NCI-H1417 (cell line): ENCODE data around the gene GYPE.
A peak's percentile ranks its signal among the peaks of the same experiment; 100 is the strongest.
"Not testable (repeated sequence)": the region's sequence is repeated elsewhere in the genome, so short reads cannot be mapped to it uniquely, and the experiment has no call there.

Experiments used
- DNase-seq, 3 experiments: peaks; one replicate each; lab custom pipeline; 2025; lab: John Stamatoyannopoulos, UW

Gene GYPE

GRCh38 chr4:143905440-143905839 lies at the start of gene GYPE:
Gene GYPE (minus strand): TSS chr4:143905559. CDS start chr4:143905507, 52 bp downstream.
- not testable (repeated sequence) for DNase-seq

GRCh38 chr4:143951458-143951972 lies 46.2 kb upstream of the GYPE start:
- not testable (repeated sequence) for DNase-seq

DNA sequence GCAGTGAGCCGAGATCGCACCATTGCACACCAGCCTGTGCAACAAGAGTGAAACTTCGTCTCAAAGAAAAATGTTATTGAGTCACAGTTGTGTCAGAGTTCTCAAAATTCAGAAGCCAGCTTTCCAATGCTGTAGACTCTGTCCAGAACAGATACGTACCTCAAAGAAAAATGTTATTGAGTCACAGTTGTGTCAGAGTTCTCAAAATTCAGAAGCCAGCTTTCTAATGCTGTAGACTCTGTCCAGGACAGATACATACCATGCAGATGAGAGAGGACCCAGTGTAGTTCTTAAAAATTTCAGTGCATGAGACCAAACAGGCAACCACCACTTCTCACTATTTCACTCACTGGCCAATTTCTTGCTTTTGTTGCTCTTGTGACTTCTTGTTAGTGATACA lies 45.6 kb upstream of the GYPE start:
- not testable (repeated sequence) for DNase-seq

DNA sequence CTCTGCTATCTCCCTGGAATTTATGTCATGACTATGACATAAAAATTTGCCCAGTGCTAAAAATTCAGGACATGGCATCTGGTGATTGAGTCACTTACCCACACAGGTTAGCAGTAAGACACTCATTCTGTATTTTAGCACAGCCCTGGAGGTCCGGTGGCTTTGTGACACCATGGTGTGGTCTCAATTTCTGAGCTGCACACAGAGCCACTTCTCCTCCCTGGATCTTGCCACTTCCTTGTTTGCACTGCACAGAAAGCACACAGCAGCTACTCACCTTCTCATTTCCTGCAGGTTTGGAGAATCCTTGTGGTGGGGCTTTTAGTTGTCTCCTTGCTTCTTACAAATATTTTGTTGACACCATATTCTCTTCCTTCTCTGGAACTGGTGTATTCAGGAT lies 44.8 kb upstream of the GYPE start:
- DNase-seq = not testable (repeated sequence)

- DNase-seq = not testable (repeated sequence)
Measured at GRCh38 chr4:143947493-143947892, 42.1 kb upstream of the GYPE start.

- not testable (repeated sequence) for DNase-seq
Measured at GRCh38 chr4:143940708-143941107, 35.3 kb upstream of the GYPE start.

GRCh38 chr4:143939528-143939927 lies 34.2 kb upstream of the GYPE start:
- no peak for DNase-seq

GRCh38 chr4:143938890-143939289 lies 33.5 kb upstream of the GYPE start:
- DNase-seq = not testable (repeated sequence)

- DNase-seq = no peak
Measured at GRCh38 chr4:143921181-143921580, 15.8 kb upstream of the GYPE start.

DNA sequence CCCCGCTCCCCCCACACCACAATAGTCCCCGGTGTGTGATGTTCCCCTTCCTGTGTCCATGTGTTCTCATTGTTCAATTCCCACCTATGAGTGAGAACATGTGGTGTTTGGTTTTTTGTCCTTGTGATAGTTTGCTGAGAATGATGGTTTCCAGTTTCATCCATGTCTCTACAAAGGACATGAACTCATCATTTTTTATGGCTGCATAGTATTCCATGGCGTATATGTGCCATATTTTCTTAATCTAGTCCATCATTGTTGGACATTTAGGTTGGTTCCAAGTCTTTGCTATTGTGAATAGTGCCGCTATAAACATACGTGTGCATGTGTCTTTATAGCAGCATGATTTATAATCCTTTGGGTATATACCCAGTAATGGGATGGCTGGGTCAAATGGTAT lies 11.1 kb upstream of the GYPE start:
- not testable (repeated sequence) for DNase-seq

DNA sequence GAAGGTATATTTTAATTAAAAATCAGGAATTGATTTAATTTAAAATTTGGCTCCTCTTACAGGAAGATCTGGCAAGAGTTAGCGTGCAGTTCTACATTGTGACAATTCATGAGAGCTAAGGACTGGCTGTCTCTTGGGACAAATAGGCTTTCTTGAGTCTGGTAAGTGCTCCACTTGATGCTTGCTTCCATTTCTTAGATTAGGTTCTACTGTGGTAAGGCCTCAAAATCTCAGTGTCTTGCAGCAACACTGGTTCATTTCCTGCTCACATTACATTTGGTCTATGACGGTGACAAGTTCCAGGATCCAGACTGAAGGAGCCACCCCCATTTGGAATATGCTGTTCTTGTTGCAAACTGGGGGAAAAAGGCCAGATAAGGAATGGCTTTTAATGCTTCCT lies 7.1 kb upstream of the GYPE start:
- DNase-seq = not testable (repeated sequence)

GRCh38 chr4:143911528-143912417 lies 6.4 kb upstream of the GYPE start:
- not testable (repeated sequence) for DNase-seq

GRCh38 chr4:143910906-143911305 lies 5.5 kb upstream of the GYPE start:
- DNase-seq = not testable (repeated sequence)

- DNase-seq = peak in 1 of 3 experiments; percentile 68
Measured at GRCh38 chr4:143907811-143908210, 2.5 kb upstream of the GYPE start.

DNA sequence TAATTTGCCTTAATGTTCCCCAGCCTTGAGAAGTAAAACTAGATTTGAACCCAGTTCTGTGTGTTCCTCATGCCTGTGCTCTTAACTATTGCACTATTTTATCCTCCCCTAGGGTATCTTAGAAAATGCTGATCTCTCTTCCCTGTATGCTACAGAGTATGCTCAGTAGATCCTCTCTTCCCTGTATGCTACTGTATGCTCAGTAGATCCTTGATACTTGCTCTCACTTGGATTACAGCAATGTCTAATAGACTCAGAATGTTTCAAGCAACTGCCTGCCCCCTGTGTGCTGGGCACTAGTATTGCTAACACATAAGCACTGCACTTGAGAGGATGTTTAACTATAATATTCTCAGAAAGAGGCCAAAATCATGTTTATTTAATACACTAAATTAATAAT lies 928 bp downstream of the GYPE start:
- DNase-seq = not testable (repeated sequence)

DNA sequence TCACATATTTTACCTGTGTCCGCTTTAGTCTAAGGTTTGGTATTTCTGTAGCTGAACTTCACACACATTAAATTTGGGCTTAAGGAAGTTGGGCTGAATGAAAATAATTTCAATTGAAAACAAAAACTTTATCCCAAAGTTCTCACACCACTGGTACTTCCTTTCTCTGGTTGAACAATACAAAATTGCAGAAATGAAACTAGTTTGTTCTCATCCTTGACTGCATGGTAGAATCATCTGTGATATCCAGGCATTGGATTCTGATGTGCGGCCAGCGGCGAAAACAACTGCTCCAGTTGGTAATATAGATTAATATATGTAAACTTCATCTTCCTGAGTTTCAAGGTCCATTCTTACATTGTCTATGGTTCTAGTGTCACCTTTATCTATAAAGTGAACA lies 15.0 kb downstream of the GYPE start:
- not testable (repeated sequence) for DNase-seq

DNA sequence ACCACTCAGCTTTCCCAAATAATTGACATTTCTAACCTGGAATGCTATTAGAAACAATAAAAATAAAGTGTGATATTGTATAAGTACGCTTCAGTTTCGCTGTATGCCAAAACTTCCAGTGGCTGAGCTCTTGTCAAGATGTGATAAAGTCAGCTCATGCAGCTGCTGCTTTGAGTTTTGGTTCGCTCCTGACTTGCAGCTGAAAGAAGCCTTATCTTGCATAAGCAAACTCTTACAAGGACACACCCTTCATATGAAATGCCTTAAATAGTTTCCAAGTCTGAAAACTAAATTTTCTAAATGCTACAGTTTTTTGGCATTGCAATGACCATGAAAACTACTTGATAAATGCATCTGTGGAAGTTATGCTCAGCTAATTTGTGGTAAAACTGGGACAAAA lies 17.2 kb downstream of the GYPE start:
- not testable (repeated sequence) for DNase-seq

GRCh38 chr4:143884965-143885364 lies 20.4 kb downstream of the GYPE start:
- not testable (repeated sequence) for DNase-seq

DNA sequence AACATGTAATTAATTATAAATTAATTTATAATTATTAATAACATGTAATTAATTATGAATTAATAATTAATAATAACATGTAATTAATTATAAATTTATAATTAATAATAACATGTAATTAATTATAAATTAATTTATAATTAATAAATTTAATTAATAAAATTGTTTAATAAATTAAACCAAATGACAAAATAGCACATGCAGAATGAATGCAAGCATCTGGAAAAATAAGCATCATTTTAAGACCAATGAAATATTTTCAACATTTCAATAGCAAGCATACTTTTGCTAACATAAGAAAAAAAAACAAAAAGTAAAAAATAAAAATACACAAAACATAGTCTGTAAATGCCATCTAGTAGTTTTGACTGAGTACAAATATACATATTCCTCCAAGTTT lies 21.8 kb downstream of the GYPE start:
- peak in 1 of 3 experiments; percentile 21 for DNase-seq

DNA sequence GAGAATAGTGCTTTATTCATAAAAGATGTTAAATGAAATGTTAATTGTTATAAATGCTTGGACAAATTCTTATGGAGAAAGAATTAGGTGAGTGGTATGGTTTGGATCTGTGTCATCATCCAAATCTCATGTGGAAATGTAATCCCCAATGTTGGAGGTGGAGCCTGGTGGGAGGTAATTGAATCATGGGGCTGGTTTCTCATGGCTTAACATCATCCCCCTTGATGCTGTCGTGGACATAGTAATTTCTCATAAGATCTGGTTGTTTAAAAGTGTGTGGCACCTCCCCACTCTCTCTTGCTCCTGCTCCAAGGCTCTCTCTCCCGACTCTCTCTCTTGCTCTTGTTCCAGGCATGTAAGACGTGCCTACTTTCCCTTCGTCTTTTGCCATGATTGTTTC lies 22.5 kb downstream of the GYPE start:
- no peak for DNase-seq

DNA sequence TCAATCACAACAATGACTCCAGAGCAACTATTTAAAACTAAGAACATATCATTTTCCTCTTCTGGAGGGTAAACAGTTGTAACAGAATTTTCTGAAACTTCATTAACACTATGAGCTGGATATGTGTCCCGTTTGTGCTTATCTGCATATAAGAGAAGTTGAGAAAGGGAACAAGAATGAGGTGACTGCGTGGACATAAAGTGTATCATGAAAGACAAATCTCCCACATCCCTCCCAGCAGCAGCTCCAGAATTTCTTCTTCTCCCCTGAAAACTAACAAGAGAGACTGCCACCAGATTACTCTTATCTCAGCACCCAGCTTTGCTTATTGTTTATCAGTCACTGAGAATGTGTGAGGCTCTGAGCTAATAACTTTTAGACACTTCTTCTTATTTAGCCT lies 25.8 kb downstream of the GYPE start:
- DNase-seq = not testable (repeated sequence)

DNA sequence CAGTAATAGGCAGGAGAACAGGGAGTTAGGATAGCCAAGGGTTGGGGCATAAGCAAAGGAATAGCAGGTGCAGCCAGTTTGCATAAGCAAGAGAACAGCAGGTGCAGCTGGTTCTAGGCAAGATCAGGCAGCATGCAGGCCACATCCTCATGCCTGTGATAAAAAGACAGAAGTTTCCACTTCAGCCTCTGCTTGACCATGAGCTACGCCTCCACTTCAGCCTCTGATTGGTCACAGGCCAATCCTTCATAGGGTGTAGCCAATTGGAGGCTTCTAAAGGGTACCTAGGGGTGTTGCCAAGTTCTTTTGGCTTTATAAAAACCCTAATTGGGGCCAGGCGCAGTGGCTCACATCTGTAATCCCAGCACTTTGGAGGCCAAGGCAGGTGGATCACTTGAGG lies 30.0 kb downstream of the GYPE start:
- DNase-seq = peak in 1 of 3 experiments; percentile 19

- DNase-seq = not testable (repeated sequence)
Measured at GRCh38 chr4:143870523-143871268, 34.7 kb downstream of the GYPE start.
